SK-MEL-5 (cell line): Measurements from ENCODE around the gene KANK4. TPM values are rescaled to one million over a fixed set of nuclear protein-coding genes. Genes with fewer than 3 reads are reported as not detected.
"Not testable (repeated sequence)": the region's sequence is repeated elsewhere in the genome, so short reads cannot be mapped to it uniquely, and the experiment has no call there.

Experiments
- DNase-seq: peaks from one replicate; pipeline ENCODE4 v3.0.0-alpha.2; 2016; ENCODE audit warnings: low read depth, low spot score
- in situ Hi-C: cut with HindIII; loops from 2 replicates; pipeline ENCODE4 v1.10.0; 2016; ENCODE audit warnings: low sequenced_read_pairs, high pct_unique_total_duplicates, low pct_unique_long_range_greater_than_20kb
- total RNA-seq: library from RNA; depleted of rRNA; stranded (reverse); fragments of >200 nt; shearing (Covaris generic); gene quantifications from 2 replicates; pipeline ENCODE4 v1.2.3, GENCODE V29; 2014

The KANK4 gene
- total RNA-seq, 1 experiment from 2014 or later: not detected

DNA sequence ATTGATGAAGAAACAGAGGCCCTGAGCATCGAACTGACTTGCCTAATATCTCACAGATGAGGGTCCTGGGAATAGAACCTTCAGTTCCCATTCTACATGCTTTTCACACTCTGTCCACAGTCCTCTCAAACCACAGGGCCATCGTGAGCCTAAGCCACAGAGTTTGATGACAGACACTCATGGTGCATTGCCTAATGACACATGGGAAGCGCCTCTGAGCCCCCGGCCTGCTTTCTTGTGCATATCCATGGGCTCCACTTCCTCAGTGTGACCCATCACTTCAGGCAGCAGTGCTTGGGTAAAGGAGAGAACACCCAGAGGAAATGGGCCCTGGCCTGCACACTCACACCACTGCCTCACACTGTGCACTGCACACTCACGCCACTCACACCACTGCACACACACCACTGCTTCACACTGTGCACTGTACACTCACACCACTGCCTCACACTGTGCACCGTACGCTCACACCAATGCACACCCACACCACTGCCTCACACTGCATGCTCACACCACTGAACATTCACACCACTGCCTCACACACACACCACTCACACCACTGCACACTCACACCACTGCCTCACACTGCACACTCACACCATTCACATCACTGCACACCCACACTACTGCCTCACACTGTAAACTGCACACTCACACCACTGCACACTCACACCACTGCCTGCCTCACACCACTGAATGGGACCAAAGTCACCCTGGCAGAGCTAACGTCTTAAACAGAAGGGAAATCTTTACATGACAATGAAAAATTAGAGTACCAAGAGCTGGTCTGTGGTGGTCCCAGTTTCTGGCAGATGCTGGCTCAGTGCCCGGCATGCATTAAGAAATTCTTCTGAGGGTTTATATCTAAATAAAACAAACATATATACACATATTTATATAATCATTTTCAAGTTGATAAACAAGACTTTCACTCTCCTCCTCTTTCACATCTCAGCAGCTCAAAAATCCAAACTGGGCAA is 53.0 kb downstream of the KANK4 start:
- DNase-seq: no peak
- in situ Hi-C loops: no loop called here

DNA sequence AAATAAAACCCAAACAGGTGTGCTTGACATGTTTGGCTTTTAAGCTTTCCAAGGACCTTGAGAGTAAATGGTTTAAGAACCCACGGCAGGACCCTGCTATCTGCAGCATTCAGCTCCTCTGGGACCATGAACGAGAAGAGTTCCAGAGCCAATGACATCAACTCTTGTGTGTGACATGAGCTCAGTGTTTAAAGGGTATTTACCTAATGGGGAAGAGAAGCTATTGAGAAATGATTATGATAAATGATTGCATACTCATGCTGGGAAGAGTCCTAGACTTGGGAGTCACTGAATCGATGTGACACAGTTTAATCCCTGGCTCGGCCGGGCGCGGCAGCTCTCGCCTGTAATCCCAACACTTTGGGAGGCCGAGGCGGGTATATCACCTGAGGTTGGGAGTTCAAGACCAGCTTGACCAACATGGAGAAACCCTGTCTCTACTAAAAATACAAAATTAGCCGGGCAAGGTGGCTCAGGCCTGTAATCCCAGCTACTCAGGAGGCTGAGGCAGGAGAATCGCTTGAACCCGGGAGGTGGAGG is 55.4 kb downstream of the KANK4 start:
- no peak for DNase-seq

DNA sequence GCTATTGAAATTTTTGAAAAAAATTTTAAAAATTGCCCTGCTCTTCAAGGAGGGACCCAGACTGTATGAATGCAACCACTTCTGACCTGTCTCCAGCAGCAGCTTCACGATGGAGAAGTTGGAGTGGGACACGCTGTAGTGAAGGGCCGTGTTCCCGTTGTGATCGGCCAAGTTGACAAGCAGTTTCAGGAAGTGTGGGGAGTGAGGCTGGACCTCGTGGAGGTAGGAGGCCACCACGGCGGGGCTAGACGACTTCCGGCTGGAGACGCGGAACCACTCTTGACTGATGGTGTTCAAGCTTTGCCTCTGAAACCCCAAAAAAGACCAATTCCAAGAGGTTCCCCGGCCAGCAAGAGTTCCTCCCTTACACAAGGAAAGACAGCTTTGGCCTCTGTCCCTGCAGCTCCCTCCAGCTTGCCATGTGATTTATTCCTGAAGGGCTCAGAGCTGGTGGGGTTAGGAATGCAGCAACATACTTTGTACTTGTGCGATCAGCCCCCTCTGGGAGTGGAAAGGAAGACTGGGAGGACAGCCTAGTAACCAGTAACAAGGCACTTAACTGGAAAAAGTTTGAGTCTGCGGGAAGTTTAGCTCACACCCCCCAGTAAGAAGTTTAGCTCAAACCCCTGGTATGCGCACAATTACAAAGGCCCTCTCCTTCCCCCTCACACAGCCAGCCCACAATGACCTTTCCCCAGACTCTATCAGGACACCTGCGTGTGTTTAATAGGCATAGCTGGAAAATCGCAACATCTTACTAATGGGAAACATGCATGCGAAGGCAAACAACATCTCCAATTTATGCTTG is 56.0 kb downstream of the KANK4 start:
- in situ Hi-C loops: no loop called here
- no peak for DNase-seq

More for the DNA sequence above, 55.4 kb downstream of the KANK4 start:
- in situ Hi-C loops: no loop called here

DNA sequence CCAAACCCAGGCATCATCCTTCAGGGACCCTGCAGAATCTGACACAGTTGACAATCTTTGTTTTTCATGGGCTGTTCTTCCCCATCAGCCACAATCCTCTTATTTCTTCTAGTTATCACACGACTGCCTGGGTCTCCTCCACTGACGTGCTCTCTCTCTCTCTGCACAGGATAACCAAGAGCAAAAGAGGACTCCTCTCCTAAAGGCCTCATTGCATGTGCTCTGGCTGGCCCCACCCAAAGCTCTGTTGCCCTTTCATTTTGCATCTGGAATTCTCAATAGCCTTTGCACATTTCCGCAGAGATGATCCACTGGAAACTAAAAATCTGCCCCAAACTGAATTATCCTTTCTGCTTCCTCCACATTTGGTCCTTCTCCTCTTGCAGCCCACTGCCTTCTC is 58.5 kb downstream of the KANK4 start:
- in situ Hi-C loops: no loop called here
- DNase-seq: no peak

DNA sequence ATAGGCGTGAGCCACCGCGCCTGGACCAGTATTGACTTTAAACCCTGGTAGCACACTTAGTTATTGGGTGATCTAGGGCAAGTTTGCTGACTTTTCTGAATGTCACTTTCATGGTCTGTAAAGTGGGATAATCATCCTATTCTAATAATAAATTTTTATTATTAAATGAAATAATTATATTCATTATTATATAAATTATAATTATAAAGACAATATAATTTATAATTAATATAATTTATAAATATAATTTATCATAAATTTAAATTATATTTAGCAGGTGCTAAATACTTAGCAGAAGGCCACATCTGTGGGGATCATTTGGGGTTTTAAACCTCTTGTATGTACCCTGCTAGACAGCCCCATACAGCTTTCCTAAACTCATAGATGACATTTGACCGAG is 59.7 kb downstream of the KANK4 start:
- no peak for DNase-seq
- in situ Hi-C loops: no loop called here

DNA sequence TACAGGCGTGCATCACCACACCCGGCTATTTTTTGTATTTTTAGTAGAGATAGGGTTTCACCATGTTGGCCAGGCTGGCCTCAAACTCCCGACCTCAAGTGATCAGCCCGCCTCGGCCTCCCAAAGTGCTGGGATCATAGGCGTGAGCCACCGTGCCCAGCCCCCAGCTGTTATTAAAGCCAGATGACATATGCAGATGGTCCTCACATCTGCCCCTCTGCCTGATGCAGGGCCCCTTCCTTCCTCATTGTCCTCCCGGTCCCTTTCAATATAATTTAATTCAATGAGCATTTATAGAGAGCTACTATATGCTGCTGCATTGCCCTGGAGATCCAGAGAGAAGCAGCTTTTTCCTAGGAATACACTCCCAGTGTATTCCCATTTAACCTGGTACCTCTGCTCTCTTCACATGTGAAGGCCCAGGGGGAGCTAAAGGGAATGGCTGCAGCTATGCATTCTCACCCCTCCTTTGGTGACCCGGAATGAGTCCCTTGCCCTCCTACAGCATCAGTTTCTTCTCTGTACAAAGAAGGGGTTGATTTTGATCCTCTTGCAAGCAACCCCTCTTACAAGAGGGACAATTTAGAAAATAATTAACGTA is 69.0 kb downstream of the KANK4 start:
- DNase-seq: no peak
- in situ Hi-C loops: no loop called here

DNA sequence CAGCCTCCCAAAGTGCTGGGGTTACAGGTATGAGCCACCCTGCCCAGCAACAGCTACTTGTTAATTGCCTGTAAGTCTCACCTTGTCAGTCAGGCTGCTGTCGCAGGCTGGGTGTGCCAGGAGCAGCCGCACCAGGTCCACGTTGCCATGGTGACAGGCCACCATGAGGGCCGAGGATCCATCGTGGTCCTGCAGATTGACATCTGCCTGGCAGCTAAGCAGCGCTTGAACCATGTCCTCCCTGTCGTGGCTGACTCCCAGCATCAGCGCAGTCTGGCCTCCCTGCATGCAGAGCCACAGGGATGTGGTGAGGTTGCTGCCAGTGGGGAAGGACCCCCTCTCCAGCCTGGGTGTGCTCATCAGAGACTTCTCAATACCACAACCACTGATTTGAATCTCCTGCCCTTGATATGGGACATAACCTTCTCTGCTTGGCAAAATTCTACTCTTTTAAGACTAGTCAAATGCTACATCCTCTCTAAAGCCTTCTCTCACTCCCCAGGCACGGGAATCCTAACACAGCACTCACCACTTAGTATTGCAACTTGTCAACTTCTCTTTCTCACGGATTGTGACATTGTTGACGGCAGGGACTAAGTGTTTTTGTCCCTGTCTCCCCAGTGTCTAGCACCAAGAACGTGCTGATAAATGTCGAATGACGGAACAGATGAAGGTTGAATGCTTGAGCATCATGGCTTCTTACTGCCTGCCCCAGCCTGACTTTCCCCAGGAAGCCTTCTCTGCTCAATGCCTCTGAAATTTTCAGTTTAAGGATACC is 71.7 kb downstream of the KANK4 start:
- in situ Hi-C loops: no loop called here
- no peak for DNase-seq

DNA sequence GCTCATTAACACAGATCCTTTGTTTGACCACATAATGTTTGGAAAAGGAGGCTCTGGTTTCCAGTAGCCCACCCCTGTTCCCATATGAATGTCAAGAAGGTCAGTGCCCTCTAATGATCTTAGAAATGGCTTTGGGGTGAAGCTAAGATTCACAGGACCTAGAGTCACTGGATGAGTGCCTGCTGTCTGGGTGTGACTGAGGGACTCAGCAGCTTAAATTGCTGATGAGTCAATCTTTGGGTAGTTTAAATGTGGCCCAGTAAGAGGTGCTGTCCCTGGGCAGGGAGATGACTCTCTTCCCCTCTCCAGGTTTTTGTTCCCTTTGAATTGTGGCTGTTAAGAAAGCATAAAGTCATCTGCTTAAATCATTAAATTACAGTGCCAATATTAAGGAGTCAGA is 74.0 kb downstream of the KANK4 start:
- in situ Hi-C loops: no loop called here
- DNase-seq: no peak

DNA sequence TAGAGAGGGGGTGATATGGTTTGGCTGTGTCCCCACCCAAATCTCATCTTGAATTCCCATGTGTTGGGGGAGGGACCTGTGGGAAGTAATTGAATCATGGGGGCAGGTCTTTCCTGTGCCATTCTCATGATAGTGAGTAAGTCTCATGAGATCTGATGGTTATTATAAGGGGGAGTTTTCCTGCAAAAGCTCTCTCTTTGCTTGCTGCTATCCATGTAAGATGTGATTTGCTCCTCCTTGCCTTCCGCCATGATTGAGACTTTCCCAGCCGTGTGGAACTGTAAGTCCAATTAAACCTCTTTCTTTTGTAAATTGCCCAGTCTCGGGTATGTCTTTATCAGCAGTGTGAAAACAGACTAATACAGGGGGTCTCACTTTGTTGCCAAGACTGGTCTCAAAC is 74.9 kb downstream of the KANK4 start:
- in situ Hi-C loops, DNase-seq: not testable (repeated sequence)

DNA sequence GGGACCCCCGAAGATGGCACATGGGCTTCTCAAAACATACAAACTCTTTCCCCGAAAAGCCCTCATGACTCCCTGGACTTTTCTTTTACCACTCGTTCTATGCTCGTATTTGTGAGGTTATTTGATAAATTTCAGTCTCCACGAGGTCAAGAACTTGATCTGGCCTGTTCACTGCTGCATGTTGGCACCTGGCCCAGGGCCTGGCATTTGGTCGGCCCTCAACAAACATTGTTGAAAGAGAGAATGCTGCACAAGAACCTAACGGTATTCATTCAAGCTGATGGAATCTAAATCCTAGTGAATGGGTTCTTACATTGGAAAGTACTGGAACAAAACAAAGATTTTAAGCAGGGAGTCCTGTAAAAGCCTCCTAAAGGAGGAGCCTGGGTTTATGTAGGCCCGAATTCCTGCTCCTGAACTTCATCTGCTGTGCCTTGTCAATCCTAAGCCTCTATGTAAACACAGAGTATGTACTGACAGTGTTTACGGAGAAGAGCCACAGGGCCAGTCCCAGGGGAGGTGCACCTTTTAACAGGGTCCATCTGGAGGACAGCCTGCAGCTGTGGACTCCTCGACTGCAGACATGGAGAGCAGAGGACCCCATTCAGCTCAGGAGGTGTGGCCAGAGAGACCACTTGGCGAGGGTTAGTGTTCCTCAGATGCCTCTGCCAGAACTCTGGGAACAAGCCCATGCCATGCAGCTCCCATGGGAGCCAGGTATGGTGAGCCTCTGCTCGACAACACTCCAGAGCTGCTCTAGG is 77.7 kb downstream of the KANK4 start:
- in situ Hi-C loops: no loop called here
- no peak for DNase-seq

DNA sequence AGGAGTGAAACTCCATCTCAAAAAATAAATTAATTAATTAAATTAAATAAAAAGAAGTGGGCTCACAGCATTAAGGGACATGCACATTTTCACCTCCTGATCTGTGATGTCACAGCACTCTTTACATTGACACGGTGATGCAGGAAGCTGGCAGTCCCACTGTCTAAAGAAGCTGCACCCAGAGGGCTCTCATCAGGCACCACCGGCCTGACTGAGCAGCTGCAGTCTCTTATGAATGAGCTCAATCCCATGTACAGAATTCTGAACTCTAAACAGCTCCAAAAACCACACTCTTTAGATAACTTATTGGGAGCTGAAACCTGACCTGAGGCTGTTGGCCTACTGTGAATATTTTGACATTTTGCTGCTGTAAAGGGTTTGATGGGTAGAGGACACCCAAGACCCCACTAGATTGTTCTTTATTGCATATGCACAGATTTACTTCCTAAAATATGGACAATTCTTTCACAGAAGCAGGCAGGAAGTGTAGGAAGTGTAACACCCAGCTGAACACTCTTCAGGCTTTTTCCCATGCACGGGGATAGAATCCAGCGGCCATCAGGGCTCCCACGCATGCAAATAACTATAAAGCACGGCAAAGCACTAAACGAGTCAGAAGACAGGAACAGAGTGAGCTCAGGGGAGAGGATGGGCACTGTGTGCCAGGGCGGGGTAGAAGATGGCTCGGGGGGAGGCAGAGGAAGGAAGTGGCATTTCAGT is 78.4 kb downstream of the KANK4 start:
- in situ Hi-C loops: no loop called here
- no peak for DNase-seq

DNA sequence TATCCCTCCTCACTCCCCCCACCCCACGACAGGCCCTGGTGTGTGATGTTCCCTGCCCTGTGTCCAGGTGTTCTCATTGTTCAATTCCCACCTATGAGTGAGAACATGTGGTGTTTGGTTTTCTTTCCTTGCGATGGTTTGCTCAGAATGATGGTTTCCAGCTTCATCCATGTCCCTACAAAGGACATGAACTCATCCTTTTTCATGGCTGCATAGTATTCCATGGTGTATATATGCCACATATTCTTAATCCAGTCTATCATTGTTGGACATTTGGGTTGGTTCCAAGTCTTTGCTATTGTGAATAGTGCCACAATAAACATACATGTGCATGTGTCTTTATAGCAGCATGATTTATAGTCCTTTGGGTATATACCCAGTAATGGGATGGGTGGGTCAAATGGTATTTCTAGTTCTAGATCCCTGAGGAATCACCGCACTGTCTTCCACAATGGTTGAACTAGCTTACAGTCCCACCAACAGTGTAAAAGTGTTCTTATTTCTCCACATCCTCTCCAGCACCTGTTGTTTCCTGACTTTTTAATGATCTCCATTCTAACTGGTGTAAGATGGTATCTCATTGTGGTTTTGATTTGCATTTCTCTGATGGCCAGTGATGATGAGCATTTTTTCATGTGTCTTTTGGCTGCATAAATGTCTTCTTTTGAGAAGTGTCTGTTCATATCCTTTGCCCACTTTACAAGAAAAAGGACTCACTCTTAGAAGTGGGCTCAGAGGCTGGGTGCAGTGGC is 79.4 kb downstream of the KANK4 start:
- DNase-seq, in situ Hi-C loops: not testable (repeated sequence)

DNA sequence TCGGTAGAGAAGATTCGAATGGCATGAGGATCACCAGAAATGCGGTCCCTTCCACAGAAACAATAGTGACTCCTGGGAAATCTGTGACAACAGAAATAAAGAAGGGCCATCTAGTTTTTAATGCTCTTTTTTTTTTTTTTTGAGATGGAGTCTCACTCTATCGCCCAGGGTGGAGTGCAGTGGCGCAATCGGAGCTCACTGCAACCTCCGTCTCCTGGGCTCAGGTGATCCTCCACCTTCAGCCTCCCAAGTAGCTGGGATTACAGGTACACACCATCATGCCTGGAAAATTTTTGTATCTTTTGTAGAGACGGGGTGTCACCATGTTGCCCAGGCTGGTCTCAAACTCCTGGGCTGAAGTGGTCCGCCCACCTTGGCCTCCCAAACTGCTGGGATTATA is 80.7 kb downstream of the KANK4 start:
- in situ Hi-C loops: no loop called here

DNA sequence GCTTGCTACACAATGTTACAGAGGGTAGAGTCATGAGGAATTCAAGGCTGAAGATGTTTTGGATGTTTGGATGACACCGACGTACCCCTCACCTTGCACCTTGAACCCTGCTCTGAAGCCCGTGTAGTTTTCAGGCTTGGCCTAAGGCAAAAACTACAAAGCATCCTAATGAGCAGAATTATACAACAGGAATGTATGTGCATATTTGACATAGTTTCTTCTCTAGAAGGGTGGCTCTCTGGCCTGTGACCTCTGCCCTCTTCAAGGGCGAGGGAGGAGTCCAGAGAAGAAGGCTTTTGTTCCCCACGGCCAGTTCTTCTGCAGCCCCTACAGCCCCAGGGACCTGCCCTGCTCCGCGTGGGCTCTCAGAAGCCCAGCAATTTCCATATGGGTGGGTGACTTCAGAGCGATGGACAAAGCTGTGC is 81.3 kb downstream of the KANK4 start:
- no peak for DNase-seq
- in situ Hi-C loops: no loop called here

More for the DNA sequence above, 80.7 kb downstream of the KANK4 start:
- DNase-seq: no peak

DNA sequence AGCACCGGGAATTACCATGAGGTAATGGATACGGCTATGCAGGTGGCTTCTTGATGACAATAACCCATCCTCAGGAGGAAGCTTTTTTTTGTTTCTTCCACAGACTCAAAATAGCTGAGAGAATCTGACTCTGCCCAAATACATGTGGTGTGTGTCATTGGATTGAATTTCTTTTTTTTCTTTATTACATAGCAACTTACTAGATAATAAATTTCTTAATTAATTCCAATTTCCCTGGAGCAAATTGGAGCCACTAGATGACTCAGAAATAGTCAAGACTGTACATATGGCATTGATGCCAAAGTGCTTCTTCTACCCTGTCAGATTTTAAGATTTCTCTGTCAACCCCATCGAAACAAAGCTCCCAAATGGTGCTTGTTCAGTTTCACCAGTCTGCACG is 81.9 kb downstream of the KANK4 start:
- in situ Hi-C loops: no loop called here

More for the DNA sequence above, 81.9 kb downstream of the KANK4 start:
- DNase-seq: no peak
